LNCAP (cell line): ENCODE measurements around the gene SDC1.

ENCODE experiments used
- TF ChIP-seq, protein P1 (sequence below): fragments of 450-650 bp; IDR thresholded peaks from 2 replicates; pipeline ENCODE4 v1.5.1; 2017; ENCODE audit warnings: mild to moderate bottlenecking

Gene SDC1

DNA sequence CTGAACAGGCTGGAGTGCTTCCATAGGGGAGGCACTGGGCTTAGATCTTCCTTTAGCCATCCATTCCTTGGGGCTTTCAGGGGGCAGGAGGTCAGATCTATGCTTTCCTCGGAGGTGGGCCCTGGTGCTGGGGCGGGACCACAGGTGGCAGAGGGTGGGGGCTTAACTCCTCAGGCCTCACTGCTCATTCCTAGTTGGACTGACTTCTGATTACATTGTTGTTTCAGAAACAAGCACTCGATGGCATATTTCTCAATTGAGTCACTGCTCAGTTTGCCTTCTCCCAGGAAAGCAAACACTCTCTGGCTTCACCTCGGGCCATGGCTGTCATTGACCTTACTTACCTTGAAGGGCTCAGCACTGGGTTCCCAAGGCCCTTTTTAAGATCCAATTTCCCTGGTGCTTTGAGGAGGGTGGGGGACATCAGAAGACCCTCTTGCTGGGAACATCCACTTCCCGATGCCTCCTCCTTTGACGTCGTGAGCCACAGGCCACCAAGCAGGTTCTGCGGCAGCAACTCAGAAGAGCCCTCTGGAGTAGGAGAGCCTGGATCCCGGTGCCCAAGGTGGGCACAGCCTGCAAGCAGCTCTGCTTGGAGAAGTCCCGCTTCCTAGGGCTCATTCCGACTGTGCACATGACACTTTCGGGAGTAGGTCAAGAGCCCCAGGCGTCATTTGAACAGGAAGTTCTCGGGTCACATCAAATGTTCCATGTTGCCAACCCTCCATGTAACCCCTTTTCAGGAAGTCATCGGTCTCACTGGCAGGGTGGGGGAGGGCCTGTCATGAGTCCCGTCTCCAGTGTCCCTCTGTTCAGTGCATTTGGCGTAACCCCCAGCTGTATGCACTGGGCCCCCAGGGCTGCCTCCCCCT, 40.6 kb downstream of the SDC1 start:
- TF ChIP-seq, protein P1, sequence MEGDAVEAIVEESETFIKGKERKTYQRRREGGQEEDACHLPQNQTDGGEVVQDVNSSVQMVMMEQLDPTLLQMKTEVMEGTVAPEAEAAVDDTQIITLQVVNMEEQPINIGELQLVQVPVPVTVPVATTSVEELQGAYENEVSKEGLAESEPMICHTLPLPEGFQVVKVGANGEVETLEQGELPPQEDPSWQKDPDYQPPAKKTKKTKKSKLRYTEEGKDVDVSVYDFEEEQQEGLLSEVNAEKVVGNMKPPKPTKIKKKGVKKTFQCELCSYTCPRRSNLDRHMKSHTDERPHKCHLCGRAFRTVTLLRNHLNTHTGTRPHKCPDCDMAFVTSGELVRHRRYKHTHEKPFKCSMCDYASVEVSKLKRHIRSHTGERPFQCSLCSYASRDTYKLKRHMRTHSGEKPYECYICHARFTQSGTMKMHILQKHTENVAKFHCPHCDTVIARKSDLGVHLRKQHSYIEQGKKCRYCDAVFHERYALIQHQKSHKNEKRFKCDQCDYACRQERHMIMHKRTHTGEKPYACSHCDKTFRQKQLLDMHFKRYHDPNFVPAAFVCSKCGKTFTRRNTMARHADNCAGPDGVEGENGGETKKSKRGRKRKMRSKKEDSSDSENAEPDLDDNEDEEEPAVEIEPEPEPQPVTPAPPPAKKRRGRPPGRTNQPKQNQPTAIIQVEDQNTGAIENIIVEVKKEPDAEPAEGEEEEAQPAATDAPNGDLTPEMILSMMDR: no peak

DNA sequence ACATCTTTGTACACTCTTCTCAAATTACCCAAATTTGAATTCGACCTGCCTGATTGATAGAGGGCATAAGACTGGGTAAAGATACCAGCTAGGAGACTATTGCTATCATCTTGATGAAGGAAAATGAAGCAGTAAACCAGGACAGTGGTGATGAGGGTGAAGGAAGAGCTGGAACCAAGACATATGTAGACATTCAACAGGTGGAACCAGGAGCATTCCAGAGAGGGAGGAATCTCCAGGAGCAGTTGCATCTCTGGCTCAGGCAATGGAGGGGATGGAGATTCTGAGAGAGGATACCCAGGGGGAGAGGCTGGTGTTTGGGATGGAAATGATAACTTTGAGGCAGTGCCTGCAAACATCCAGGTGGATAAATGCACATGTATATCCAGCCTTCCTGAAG, 41.6 kb downstream of the SDC1 start:
- TF ChIP-seq, protein P1: no peak

DNA sequence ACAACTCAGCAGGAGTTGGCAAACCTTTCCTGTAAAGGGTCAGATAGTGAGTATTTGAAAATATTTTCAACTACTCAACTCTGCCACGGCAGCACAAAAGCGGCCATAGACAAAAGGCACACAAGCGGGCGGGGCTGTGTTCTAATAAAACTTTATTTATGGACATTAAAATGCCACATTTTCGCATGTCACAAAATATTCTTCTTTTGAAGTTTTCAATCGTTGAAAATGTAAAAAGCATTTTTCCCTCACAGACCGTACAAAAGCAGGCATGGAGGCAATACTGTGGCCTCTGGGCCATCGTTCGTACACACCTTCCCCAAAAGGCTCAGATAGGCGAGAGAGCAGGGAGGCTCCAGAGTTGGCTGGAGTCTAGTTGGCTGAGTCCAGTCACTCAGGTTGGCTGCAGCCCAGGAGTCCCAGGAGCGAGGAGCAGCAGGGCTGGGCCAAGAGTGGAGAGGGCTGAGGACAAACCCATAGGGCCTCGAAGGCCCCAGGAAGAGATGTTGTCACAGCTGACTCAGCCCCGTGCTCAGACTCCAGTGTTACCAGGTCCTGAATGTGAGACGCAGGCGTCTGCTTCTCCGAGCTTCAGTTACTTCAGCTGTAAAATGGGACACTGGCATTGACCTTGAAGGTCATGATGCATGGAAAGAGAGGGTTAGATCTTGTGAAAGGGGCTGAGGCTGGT, 42.5 kb downstream of the SDC1 start:
- TF ChIP-seq, protein P1: no peak

DNA sequence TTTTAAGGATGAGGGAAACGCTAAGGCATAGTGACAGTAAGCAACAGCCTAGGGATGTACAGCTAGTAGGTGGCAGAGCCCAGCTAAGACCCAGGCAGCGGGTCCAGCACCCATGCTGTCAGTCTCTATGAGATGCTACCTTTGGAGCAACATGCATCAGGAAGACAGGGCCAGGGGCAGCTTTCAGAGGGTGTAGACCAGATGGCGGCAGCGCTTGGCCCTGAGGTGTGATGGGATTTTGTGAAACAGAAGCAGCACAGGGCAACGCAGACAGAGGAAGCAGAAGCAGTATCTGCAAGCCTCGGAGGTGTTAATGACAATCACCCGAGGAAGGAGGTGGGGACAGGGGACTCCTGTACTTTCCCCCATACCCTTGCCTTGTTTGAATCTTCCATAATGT, 43.2 kb downstream of the SDC1 start:
- TF ChIP-seq, protein P1: no peak

DNA sequence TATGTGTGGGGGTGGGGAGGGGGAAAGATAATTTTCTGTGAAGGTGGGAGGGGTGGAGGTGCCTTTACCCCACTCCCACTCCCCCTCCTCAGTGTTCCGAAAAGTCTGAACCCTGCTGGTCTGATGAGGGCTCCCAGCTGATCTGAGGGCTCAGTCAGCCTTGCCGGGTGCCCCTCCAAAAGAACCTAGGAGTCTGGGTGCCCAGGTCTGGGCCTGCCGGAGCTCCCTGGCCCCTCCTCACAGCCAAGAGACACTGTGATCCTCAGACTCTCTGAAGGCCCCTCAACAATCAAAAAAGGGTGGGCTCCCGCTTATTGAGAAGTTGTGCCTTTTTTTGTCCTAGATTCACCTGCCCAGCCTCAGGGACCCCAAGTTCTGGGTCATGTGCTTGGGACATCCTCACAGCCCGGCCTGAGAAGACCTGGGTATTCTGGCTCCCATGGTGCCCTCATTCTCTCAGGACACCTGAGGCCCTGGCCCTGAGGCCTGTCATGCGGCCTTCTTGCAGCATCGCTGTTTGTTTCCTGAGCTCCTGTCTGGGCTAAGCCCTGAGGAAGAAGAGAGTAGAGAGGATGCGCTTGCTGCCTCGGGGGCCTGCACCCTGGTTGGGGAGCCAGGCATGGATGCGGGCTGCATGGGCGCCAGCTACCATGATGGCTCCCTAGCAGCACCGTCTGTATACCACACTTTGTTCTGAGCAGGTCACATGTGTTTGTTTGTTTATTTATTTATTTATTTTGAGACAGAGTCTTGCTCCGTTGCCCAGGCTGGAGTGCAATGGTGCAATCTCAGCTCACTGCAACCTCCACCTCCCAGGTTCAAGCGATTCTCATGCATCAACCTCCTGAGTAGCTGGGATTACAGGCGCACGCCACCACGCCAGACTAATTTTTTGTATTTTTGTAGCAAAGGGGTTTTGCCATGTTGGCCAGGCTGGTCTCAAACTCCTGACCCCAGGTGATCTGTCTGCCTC, 44.0 kb downstream of the SDC1 start:
- TF ChIP-seq, protein P1: no peak

DNA sequence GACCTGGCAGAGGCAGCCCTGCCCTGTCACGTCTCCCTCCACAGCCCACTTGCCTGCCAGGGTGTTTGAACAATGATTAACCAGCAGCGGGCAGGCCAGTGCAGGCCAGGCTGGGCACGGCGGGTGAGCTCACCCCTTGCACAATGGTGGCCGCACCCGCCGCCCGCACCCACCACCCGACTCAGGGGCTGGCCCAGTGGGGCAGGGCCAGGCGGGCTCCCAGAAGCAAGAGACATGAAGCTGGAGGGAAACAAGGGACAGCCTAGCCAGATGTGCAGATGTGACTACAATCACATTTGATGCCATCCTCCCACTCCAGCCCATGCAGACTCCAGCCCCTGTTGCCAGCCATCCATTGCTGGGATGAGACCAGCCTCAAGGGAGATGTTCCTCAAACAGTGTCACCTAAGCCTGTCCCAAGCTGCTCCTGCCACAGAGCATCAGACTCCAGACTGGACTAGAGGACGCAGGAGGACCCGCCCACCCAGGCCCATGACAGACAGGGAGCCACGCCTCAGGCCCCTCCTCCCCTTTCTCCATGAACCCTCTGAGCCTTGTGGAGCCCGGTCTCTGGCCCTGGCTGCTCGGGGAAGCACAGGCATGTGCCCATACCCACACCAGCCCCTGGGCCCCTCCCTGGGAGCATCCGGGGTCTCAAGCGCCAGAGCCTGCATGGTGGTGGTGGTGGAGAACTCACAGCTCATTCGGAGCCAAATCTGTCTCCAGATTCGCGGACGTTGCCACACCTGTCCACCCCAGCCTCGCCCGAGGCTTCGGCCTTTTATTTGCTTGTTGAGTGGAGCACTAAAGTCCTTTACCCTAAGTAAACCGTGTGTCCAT, 45.0 kb downstream of the SDC1 start:
- TF ChIP-seq, protein P1: no peak
